HG02763 (cell line): ENCODE measurements around the gene DYNLT3.

Source experiments
- ATAC-seq: cut with Tn5 transposase; IDR thresholded peaks from one replicate; pipeline ENCODE4 v1.9.1; 2021; ENCODE audit warnings: mild to moderate bottlenecking, moderate library complexity; ENCODE audit not compliant: unreplicated experiment

Gene DYNLT3

GRCh38 chrX:37846934-37847732 is at the start of gene DYNLT3:
TSS of gene DYNLT3 (minus strand) at chrX:37847571. CDS start at chrX:37847510, 61 bp downstream.
- ATAC-seq, result peak; percentile 99

- ATAC-seq, result no peak
Measured at GRCh38 chrX:37896511-37896890, 49.1 kb upstream of the DYNLT3 start.

DNA sequence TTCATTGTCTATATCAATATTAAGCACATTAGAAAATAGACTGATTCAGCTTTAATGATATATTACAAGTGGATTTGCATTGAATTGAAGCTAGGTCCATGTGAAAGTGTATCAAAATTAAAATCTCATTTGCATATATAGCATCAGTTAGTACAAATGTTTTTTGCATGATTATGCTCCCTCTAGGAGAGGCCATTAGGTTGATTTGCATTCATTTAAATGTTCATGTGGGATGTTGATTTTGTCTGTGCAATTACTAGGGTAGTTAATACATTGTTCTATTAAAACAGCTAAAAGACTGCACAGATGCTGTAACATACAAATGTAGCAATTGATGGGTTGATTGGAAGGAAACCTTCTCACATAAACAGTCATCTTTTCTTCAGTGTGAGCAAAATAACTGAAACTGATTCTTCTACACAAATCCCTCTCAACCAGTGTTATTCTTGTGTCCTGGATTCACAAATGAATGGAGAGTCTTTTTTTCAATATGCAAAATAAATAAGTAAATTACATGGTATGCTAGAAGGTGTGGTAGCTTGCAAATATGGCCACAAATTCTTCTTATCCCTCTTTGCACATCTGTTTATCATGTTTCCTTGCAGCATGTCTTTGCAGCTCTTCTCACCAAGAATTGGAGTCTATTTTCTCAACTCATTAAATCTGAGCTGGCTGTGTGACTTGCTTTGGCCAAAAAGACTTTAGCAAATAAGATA is 48.6 kb upstream of the DYNLT3 start:
- ATAC-seq, result no peak

DNA sequence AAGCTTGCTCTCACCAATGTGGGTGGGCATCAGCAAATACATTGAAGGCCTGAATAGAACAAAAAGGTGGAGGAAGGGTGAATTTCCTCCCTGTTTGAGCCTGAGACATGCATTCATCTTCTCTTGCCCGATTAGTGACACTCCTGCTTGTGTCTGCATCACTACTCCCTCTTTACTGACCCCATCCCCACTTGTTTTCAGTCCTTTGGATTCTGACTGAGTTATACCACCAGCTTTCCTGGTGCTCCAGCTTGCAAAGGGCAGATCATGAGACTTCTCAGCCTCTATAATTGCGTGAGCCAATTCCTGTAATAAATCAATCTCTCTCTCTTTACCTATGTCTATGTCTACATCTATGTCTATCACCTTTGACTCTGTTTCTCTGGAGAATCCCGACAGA is 47.4 kb upstream of the DYNLT3 start:
- ATAC-seq, result no peak

DNA sequence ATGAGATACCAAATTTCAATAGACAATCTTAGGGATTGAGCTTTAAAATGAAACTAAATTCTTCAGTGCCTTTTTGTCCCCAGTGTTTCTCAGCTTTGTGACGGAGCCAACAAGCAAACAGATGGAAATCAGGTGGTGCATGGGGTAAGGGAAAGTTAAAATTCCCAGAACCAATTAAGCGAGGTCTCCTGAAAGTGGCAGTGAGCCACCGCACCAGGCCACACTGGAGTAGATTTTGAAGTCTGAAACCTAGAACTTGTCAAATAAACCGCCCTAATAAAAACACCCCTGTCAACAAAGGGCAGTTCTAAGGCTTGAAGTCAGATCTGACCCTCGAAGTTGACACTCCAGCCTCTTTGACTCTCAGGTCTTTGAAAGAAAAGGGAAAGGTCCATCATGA is 40.6 kb upstream of the DYNLT3 start:
- no peak for ATAC-seq

DNA sequence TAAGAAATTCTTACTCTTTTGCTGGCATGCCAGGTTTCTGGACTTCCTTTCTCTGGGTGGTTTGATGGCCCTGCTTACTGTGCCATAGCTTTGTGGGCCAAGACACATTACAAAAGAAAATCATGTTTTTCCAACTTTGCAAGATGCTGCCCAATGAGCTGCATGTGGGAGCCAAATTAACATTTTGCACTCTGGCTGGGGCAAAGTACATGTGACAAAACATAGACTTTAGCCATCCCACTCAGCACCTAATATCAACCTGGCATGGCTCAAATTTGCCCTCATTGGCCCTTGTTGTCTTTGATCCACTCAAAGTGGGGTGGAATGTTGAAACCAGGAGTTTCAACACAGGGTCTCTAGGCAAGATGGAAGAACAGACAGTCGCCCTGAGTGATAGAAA is 40.0 kb upstream of the DYNLT3 start:
- ATAC-seq, result no peak

DNA sequence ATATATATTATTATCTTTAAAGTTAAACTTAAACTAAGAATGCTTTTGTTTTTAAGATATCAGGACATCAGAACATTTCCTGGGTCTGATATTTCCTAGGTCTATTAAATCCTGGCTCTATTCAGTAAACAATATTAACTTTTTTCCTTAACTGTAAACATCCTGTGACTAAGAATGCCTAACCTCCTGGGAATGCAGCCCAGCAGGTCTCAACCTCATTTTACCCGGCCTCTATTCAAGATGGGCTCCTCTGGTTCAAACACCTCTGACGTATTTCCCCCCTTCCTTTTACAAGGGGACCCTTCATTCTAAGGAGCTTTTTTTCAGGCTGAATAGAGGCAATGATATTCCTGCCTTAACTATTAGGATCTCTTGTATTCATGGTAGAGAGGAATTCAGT is 35.8 kb upstream of the DYNLT3 start:
- no peak for ATAC-seq

- ATAC-seq, result no peak
Measured at GRCh38 chrX:37879692-37880091, 32.3 kb upstream of the DYNLT3 start.

DNA sequence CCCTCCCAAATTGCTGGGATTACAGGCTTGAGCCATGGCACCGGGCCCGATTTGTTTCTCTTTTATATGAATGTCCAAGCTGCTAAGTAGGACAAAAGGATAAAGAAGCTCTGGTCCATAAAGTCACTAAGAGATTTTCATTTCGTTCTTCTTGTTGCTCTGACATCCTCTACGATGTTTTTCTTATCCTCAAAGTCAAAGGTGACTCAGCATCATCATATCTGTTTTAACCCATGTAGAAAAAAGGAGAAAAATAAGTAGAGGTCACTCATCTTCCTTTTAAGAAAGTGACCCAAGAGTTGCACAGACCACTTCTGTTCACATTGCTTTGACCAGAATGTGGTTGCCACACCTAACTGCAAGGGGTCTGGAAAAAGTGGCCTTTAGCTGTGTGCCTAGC is 29.3 kb upstream of the DYNLT3 start:
- no peak for ATAC-seq

DNA sequence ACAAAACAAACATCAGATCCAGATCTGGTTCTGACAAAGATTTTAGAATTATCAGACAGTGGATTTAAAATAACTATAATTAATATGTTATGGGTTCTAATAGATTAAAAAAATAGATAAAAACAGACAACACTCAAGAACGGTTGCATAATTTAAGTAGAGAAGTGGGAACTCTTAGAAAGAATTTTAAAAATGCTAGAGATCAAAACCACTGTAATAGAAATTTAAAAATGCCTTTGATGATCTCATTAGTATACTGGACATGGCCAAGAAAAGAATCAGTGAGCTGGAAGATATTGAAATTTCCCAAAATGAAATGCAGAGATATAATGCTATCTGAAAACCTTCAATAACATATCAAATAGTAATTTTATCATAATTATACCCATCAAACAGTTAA is 28.3 kb upstream of the DYNLT3 start:
- ATAC-seq, result no peak

DNA sequence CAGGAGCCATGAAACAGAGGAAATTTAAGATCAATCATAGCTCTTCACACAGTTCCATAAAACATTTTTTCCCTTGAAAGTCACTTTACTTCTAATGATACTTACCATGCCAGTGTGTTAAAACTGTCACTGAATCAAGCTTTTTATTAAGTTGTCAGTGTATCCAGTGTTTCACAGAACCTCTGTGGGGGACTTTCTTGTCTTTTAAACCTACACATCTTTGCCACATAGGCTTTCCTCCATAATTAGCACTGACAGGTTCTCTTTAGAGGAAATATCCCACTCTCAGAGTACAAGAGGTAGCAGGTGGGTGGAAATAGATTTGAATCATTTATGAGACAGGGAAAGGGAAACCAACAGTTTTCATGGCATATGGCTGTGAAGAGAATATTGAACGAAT is 25.8 kb upstream of the DYNLT3 start:
- ATAC-seq, result no peak

GRCh38 chrX:37872303-37872655 is 24.9 kb upstream of the DYNLT3 start:
- no peak for ATAC-seq

DNA sequence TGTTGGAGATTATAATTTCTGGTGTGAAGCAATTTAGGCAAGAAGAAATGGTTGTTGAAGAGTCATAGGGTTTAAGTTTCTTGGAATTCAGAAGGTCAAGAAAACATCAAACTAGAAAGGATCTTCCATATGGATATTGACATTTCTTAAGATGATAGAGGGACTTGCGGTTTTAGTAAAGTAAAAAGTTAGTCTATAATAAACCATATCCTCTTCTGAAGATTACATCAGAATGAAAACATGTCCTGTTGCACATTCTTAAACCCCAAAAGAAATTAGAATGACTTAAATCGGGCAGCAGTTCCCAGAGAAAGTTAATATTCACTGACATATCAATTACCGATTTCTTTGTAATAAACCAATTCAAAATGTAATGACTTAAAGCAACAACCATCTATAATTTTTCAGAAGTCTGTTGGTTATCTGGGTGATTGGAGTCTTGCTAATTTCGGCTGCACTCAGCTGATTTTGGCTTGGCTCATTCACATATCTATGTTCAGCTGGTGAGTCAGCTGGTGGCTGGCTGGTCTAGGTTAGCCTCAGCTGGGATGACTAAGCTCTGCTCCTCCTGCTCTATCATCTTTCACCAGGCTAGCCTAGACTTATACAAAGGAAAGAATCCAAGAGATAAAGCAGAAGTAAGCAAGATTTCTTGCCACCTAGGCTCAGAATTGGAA is 24.4 kb upstream of the DYNLT3 start:
- no peak for ATAC-seq

GRCh38 chrX:37867536-37868153 is 20.3 kb upstream of the DYNLT3 start:
- no peak for ATAC-seq

DNA sequence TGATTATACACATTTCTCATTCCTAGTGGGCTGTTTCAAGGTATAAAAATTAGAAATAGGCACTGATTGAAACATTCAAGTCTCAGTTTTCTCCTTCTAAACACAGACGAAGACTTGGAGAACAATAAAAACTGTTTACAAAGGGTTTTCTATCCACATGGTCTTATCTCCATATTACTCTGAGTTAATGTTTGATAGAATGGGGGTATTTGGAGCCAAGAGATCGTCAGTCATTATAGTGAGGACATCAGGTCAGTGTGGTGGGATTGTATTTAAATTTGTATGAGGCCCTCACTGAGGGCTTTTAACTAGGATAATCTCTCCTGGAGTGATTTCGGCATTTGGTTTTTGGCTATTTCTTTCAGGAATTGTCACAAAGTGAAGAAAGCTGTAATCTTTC is 16.4 kb upstream of the DYNLT3 start:
- ATAC-seq, result no peak

GRCh38 chrX:37862851-37863250 is 15.5 kb upstream of the DYNLT3 start:
- ATAC-seq, result no peak

DNA sequence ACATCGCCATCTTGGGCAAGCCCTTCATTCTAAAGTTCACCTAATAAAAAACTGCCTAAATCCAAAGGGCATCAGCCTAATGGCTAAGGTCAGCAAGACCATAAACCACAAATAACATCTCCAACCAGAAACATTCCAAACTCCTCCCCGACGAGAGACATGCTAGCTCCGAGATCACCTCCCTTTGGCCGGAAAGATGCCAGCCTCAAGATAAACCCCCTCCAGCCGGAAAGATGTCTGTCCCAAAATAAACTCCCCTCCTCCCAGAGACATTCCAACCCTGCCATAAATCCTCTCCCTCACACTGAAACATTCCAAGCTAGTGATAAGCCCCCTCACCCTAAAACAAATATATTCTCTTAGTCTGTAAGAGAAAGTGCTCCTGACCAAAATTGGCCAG is 13.3 kb upstream of the DYNLT3 start:
- no peak for ATAC-seq

DNA sequence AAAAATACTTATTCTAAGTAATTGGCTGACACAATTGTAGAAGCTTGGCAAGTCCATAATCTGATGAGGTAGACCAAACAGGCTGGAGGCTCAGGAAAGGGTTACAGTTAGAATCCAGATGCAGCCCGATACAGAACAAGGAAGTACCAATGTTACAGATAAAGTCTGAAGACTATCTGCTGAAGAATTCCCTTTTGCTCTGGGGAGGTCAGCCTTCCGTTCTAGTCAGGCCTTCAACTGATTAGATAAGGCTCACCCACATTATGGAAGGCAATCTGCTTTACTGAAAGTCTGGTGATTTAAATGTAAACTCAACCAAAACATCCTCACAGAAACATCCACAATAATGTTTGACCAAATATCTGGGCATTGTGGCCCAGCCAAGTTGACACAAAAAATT is 7.4 kb upstream of the DYNLT3 start:
- ATAC-seq, result no peak

GRCh38 chrX:37854148-37854547 is 6.8 kb upstream of the DYNLT3 start:
- no peak for ATAC-seq

DNA sequence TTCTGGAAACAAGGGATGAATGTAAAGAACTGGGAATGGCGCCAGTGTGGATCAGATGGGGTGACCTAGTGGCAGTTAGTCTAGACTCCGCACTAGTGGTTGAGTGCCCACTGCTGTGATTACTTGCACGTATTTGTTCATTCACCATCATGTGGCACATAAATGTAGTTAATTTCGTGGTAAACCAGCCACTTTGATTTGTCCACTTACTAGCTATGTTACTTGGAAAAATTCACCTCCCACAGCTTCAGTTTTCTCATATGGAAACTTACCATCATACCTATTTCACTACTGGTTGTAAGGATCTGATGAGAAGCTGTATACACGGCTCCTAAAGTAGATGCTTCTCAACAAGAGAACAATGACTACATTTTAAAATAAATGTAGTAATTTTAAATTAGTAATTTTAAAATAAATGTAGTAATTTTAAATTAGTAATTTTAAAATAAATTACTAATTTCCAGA is 394 bp upstream of the DYNLT3 start:
- ATAC-seq, result no peak

DNA sequence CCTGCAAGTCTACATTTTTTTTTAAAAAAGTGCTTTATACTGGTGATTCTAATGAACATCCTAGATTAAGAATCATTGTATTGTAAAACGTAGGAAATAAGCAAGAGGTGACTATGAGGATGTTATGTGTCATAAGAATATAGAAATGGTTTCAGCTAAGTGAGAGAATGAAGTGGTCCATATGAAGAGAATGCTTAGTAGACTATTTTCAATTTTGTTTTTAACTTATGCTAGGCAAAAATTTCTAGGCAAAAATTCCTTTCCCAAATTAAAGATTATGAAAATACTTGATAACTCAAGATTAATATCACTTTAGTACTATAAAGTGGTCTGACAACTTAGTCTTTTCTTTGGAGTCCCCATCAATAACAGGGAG is 825 bp downstream of the DYNLT3 start:
- no peak for ATAC-seq

DNA sequence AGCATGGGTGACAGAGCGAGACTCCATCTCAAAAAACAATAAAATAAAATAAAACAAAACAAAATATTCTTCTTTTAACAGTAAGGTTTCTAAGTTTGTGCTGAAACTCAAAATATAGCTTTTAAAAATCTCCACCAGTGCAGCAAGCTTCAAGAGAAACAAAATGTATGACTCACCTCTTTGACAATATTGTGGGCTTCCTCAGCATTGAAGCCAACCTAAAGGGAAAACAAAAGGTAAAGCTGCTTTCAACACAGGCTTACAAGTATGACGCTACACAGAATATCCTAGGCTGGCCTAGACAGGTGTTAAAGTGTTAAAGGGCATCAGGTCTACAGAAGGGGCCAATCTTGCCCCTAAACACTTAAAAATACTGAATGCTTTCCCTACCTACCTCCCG is 1.2 kb downstream of the DYNLT3 start:
- no peak for ATAC-seq
